ENCODE data around the gene VAMP1. TPM values are rescaled to one million over a fixed set of nuclear protein-coding genes. Genes with fewer than 3 reads are reported as not detected.

Gene VAMP1
- total RNA-seq, 1 donor from 2014 or later = 19.9 TPM

- no peak for ATAC-seq
- intact Hi-C loops (cut with DNase I) = no loop called here
- no peak for DNase-seq (ENCODE audit: low spot score)
Measured at GRCh38 chr12:6458281-6459003, 12.0 kb downstream of the VAMP1 start.

- intact Hi-C loops (cut with DNase I) = no loop called here
- no peak for ATAC-seq
- no peak for DNase-seq (ENCODE audit: low spot score)
Measured at GRCh38 chr12:6457220-6457945, 13.1 kb downstream of the VAMP1 start.

DNA sequence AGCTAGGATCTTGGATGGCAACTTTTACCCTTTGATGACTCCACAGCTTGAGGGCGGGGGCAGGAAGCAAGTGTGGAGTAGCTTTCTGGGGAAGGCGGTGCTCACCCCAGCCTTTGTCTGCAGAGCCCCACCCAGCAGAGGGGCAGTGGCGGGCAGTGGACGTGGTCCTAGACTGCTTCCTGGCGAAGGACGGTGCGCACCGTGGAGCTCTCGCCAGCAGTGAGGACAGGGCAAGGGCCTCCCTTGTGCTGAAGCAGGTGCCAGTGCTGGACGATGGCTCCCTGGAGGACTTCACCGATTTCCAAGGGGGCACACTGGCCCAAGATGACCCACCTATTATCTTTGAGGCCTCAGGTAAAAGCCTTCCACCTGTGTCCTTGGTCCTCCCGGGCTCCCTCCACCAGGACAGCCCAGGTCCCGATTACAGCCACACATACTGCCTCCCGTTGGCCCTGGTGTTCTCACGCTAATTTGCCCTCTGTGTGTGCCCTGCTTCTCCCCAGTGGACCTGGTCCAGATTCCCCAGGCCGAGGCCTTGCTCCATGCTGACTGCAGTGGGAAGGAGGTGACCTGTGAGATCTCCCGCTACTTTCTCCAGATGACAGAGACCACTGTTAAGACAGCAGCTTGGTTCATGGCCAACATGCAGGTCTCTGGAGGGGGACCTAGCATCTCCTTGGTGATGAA, 17.4 kb downstream of the VAMP1 start:
- intact Hi-C loops (cut with DNase I) = no loop called here
- ATAC-seq (no peak), DNase-seq (ENCODE audit: low spot score) (no peak)

GRCh38 chr12:6452245-6452943, 18.1 kb downstream of the VAMP1 start:
- intact Hi-C loops (cut with DNase I) = no loop called here
- ATAC-seq (peak; percentile 25), DNase-seq (ENCODE audit: low spot score) (no peak)

GRCh38 chr12:6451348-6452244, 18.9 kb downstream of the VAMP1 start, which contains the start of gene TAPBPL:
TSS of gene TAPBPL (plus strand) at chr12:6452042. CDS start at chr12:6452249, 207 bp downstream.
- ATAC-seq (peak; percentile 96), DNase-seq (ENCODE audit: low spot score) (peak; percentile 90)
- intact Hi-C loops (cut with DNase I) = no loop called here

DNA sequence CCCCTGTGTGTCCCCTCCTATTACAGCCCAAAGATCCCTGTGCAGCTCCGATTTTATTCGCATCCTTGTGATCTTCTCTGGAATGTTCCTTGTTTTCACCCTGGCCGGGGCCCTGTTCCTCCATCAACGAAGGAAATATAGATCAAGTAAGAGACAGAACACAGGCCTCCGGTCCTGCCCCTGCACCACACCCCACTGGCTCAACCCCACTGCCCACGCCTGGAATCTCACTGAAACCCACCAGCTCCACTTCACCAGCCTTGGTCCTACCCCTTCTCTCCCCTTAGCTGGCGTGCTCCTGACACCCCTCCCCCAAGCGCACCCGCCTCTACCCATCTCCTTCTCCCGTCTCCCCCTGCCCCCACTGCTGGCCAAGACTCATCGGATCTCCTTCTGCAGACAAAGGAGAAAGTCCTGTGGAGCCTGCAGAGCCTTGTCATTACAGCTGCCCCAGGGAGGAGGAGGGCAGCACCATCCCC, 19.6 kb downstream of the VAMP1 start:
- DNase-seq (ENCODE audit: low spot score) = peak; percentile 76
- intact Hi-C loops (cut with DNase I) = no loop called here

DNA sequence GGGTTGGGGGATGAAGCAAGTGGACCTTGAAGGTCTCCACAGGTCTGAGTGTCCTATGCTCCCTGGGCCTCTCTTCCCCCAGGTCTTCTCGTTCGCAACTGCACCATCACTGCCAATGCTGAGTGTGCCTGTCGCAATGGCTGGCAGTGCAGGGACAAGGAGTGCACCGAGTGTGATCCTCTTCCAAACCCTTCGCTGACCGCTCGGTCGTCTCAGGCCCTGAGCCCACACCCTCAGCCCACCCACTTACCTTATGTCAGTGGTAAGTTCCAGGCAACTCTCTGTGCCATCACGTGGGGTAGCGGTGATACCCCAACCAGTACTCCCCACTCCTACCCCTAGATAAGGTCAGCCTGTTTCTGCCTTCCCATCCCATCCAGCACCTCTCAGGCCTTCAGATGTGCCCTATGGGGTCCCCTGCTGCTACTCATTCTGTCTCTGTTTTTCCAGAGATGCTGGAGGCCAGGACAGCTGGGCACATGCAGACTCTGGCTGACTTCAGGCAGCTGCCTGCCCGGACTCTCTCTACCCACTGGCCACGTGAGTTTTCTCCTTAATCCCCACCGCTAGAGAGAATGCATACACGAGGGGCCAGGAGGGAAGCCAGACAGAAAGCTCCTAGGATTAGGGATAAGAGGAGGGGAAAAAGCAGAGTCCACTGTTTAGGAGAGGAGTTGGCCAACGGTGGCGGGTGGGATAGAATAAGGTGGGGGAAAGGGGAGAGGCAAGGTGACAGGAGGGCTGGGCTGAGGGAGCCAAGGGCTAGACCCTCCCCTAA, 20.2 kb downstream of the VAMP1 start:
- DNase-seq (ENCODE audit: low spot score) (no peak), ATAC-seq (peak; percentile 3)
- intact Hi-C loops (cut with DNase I) = no loop called here

More for the DNA sequence above, 19.6 kb downstream of the VAMP1 start:
- ATAC-seq = peak; percentile 41

GRCh38 chr12:6444704-6445688, 25.5 kb downstream of the VAMP1 start, which contains the start of gene CD27:
TSS of gene CD27 (plus strand) at chr12:6444955. CDS start at chr12:6445096, 141 bp downstream.
- ATAC-seq = no peak
- intact Hi-C loops (cut with DNase I) = no loop called here
- DNase-seq (ENCODE audit: low spot score) = peak; percentile 48

GRCh38 chr12:6444031-6444430, 26.4 kb downstream of the VAMP1 start:
- ATAC-seq (no peak), DNase-seq (ENCODE audit: low spot score) (peak; percentile 2)
- intact Hi-C loops (cut with DNase I) = no loop called here

DNA sequence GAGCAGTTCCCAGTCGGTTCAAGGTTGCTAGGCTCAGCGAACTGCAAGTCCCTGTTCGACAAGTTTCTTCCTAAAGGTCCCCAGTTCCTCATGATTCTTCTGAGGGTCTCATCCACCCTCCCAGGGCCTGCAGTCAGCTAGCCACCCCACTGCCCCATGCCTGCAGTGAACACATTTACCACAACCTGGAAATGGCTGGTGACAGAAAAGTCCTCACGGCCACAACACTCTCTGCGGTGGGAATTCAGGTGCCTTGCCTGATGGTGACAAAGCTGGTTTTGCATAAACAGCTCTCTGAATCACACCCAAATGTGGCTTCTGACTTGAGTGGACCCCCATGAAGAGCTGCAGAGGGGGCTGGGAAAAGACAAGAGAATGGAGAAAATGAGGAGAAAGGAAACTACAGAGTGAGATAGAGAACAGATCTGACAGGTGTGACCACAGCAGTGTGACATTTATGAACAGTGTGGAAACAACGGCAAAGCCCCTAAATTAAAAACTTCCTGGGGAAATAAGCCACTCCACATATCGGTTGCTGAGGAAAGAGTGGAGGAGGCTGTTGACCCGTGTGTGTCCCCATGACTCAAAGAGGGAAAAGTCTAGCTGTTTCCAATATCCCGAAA, 27.0 kb downstream of the VAMP1 start:
- DNase-seq (ENCODE audit: low spot score) (peak; percentile 12), ATAC-seq (no peak)
- intact Hi-C loops (cut with DNase I) = no loop called here

DNA sequence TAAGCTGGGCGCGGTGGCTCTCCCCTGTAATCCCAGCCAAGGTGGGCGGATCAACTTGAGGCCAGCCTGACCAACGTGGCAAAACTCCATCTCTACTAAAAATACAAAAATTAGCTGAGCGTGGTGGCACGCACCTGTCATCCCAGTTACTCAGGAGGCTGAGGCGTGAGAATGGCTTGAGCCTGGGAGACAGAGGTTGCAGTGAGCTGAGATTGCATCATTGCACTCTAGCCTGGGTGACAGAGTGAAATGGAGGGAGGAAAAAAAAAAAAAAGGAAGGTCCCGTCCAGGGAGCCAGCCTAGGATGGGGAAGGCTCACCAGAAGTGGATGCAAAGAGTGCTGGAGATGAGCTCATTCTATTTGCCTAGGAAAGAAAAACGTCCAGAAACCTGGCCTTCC, 27.6 kb downstream of the VAMP1 start:
- ATAC-seq (peak; percentile 15), DNase-seq (ENCODE audit: low spot score) (peak; percentile 1)
- intact Hi-C loops (cut with DNase I) = no loop called here

- DNase-seq (ENCODE audit: low spot score) = no peak
- no peak for ATAC-seq
- intact Hi-C loops (cut with DNase I) = no loop called here
Measured at GRCh38 chr12:6440391-6440790, 30.1 kb downstream of the VAMP1 start.

GRCh38 chr12:6438345-6438744, 32.1 kb downstream of the VAMP1 start:
- ATAC-seq (no peak), DNase-seq (ENCODE audit: low spot score) (peak; percentile 32)
- intact Hi-C loops (cut with DNase I) = no loop called here

DNA sequence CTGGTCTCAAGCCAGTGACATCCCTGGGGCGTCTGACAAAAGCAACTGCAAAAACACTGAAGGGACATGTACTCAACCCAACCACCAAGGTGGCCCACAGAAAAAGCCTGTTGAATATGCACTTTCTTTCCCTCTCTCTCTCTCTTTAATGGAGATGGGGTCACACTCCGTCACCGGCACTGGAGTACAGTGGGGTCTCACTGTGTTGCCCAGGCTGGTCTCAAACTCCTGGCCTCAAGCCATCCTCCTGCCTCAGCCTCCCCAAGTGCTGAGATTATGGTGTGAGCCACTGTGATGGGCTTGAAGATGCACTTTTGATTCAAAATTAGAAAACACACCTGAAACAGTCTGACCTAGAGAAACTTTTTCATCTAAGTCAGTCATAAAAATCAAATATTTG, 32.9 kb downstream of the VAMP1 start:
- DNase-seq (ENCODE audit: low spot score) (peak; percentile 43), ATAC-seq (no peak)
- intact Hi-C loops (cut with DNase I) = no loop called here

GRCh38 chr12:6435961-6436715, 34.3 kb downstream of the VAMP1 start:
- intact Hi-C loops (cut with DNase I) = no loop called here
- ATAC-seq (no peak), DNase-seq (ENCODE audit: low spot score) (peak; percentile 10)
